Lung (tissue), 12 donors: Measurements from ENCODE around the gene TBC1D21. TPM values are rescaled to one million over a fixed set of nuclear protein-coding genes. Genes with fewer than 3 reads are reported as not detected.

ENCODE experiments used
- ATAC-seq: fragments of 200-7000 bp; cut with Tn5 transposase; one replicate; pipeline ENCODE4 v1.9.1; 2020; ENCODE audit warnings: moderate number of reproducible peaks; ENCODE audit not compliant: insufficient read depth, low FRiP score
- DNase-seq, 3 donors: peaks; one replicate each; pipeline ENCODE4 v3.0.0-alpha.2; 2013 to 2017
- H3K27ac ChIP-seq, 2 donors: one replicate each; pipeline ENCODE4 v1.5.1; 2013; ENCODE audit warnings: mild to moderate bottlenecking in 2 of 2, moderate library complexity in 2 of 2, control low read depth in 1 of 2, inconsistent platforms in 1 of 2, low read depth in 1 of 2, low read length in 1 of 2
- H3K27me3 ChIP-seq, 3 donors: one replicate each; pipeline ENCODE4 v1.5.1; 2013; ENCODE audit warnings: low read length in 2 of 3; ENCODE audit not compliant: control insufficient read depth in 3 of 3, insufficient read depth in 3 of 3
- H3K36me3 ChIP-seq, 4 donors: one replicate each; pipeline ENCODE4 v1.5.1; 2013; ENCODE audit warnings: low read length in 4 of 4, mild to moderate bottlenecking in 1 of 4, moderate library complexity in 1 of 4; ENCODE audit not compliant: control insufficient read depth in 4 of 4, insufficient read depth in 4 of 4
- H3K4me1 ChIP-seq, 5 donors: one replicate each; pipeline ENCODE4 v1.5.1; 2013; ENCODE audit warnings: low read length in 5 of 5, mild to moderate bottlenecking in 2 of 5, moderate library complexity in 1 of 5; ENCODE audit not compliant: control insufficient read depth in 5 of 5, insufficient read depth in 5 of 5
- H3K4me3 ChIP-seq: one replicate; pipeline ENCODE4 v1.5.1; 2013; ENCODE audit warnings: mild to moderate bottlenecking, control low read depth, moderate library complexity
- H3K9ac ChIP-seq, 2 donors: one replicate each; pipeline ENCODE4 v1.5.1; 2013; ENCODE audit warnings: low read length in 2 of 2, control low read depth in 1 of 2; ENCODE audit not compliant: insufficient read depth in 1 of 2
- H3K9me3 ChIP-seq, 4 donors: one replicate each; pipeline ENCODE4 v1.5.1; 2013; ENCODE audit warnings: low read length in 3 of 4, mild to moderate bottlenecking in 1 of 4, moderate library complexity in 1 of 4; ENCODE audit not compliant: control insufficient read depth in 4 of 4, insufficient read depth in 3 of 4
- CTCF ChIP-seq: IDR thresholded peaks from 2 replicates; pipeline ENCODE4 v1.5.1; 2012; ENCODE audit warnings: mild to moderate bottlenecking; ENCODE audit errors: control extremely low read depth, extremely low read depth
- WGBS, 2 donors: extraction: QIAGEN DNeasy Blood & Tissue Kit; methylation state at CpG; one replicate each; pipeline ENCODE4 v1.1.7; 2013; 5-methylcytosine and 5-hydroxymethylcytosine counted together
- polyA plus RNA-seq, 2 donors: library from polyadenylated mRNA; stranded (reverse); fragments of 200-250 nt; gene quantifications; one replicate each; pipeline ENCODE4 v1.2.1, GENCODE V29; 2013
- total RNA-seq, 2 donors: library from RNA; depleted of rRNA in 1 of 2; stranded (reverse); fragments of >200 nt in 1 of 2; gene quantifications; one replicate each; pipeline ENCODE4 v1.2.1, GENCODE V29; 2014 to 2021
- donor health status: control.
- donor health status: control.
- donor health status: Bipolar disorder and iron deficiency.
- donor health status: healthy.
- donor health status: DM: yes; HTN: yes; CAD: no.

TBC1D21 gene
- total and polyA plus RNA-seq, 4 donors: not detected

GRCh38 chr15:73839699-73840377 lies 33.5 kb upstream of the TBC1D21 start:
- WGBS, 2 donors: 82 to 84% methylated on average over 8 of the region's 8 CpGs
- Histone ChIP-seq H3K4me3 (no peak overlapping the region), H3K9ac (no peak overlapping the region), H3K27ac (no peak overlapping the region), H3K4me1 (peaks cover 0 to 10% (median 0%) of the 10 kb centered on the region in 5 donors), H3K36me3 (no peaks in the 10 kb centered on the region), H3K27me3 (peaks cover 0 to 28% (median 0%) of the 10 kb centered on the region in 3 donors), H3K9me3 (no peaks in the 10 kb centered on the region)
- no peak for TF ChIP-seq CTCF
- no peak for ATAC-seq
- DNase-seq: no peak

GRCh38 chr15:73840771-73841170 lies 32.6 kb upstream of the TBC1D21 start:
- Histone ChIP-seq H3K27me3 (peaks cover 0 to 23% (median 0%) of the 10 kb centered on the region in 3 donors), H3K36me3 (no peaks in the 10 kb centered on the region), H3K9ac (no peak overlapping the region), H3K27ac (no peak overlapping the region), H3K4me1 (peaks cover 0 to 10% (median 0%) of the 10 kb centered on the region in 5 donors), H3K9me3 (no peaks in the 10 kb centered on the region), H3K4me3 (no peak overlapping the region)
- 84 to 89% methylated on average over 8 of the region's 8 CpGs for WGBS, 2 donors
- no peak for DNase-seq
- no peak for TF ChIP-seq CTCF
- ATAC-seq: no peak

- TF ChIP-seq CTCF: no peak
These were observed 31.3 kb upstream of the TBC1D21 start for GRCh38 chr15:73841756-73842725.

More at GRCh38 chr15:73841756-73842725, 31.3 kb upstream of the TBC1D21 start:
- no peaks in the 10 kb centered on the region for H3K36me3 ChIP-seq
- no peak overlapping the region for H3K4me3 ChIP-seq
- peaks cover 0 to 10% (median 0%) of the 10 kb centered on the region in 5 donors for H3K4me1 ChIP-seq
- H3K27me3 ChIP-seq: peaks cover 0 to 19% (median 0%) of the 10 kb centered on the region in 3 donors
- DNase-seq (no peak), ATAC-seq (no peak)
- no peak overlapping the region for H3K9ac ChIP-seq
- no peaks in the 10 kb centered on the region for H3K9me3 ChIP-seq
- no peak overlapping the region for H3K27ac ChIP-seq
- WGBS, 2 donors: 59 to 70% methylated on average over 17 of the region's 17 CpGs
